ENCODE measurements around the gene SLC1A1. TPM values are rescaled to one million over a fixed set of nuclear protein-coding genes. Genes with fewer than 3 reads are reported as not detected.

Gene SLC1A1
- total RNA-seq, 1 donor from 2014 or later, result 0.59 TPM

GRCh38 chr9:4573176-4573575 lies 82.9 kb downstream of the SLC1A1 start:
- no peak for DNase-seq (ENCODE audit: low spot score)
- intact Hi-C loops (cut with DNase I), result no loop called here

GRCh38 chr9:4573634-4574389 lies 83.5 kb downstream of the SLC1A1 start:
- DNase-seq (ENCODE audit: low spot score), result no peak
- intact Hi-C loops (cut with DNase I), result no loop called here

GRCh38 chr9:4574657-4575243 lies 84.5 kb downstream of the SLC1A1 start:
- DNase-seq (ENCODE audit: low spot score), result no peak
- intact Hi-C loops (cut with DNase I), result no loop called here

GRCh38 chr9:4575997-4576396 lies 85.7 kb downstream of the SLC1A1 start:
- intact Hi-C loops (cut with DNase I), result no loop called here
- DNase-seq (ENCODE audit: low spot score), result no peak

GRCh38 chr9:4576448-4576847 lies 86.2 kb downstream of the SLC1A1 start:
- intact Hi-C loops (cut with DNase I), result no loop called here
- DNase-seq (ENCODE audit: low spot score), result no peak

GRCh38 chr9:4579001-4579400 lies 88.7 kb downstream of the SLC1A1 start:
- intact Hi-C loops (cut with DNase I), result no loop called here
- no peak for DNase-seq (ENCODE audit: low spot score)

- no peak for DNase-seq (ENCODE audit: low spot score)
- intact Hi-C loops (cut with DNase I), result no loop called here
Observed at GRCh38 chr9:4581035-4581760, 90.9 kb downstream of the SLC1A1 start.

GRCh38 chr9:4581861-4582565 lies 91.7 kb downstream of the SLC1A1 start:
- DNase-seq (ENCODE audit: low spot score), result no peak
- intact Hi-C loops (cut with DNase I), result no loop called here

- no peak for DNase-seq (ENCODE audit: low spot score)
- intact Hi-C loops (cut with DNase I), result no loop called here
Observed at GRCh38 chr9:4583001-4583400, 92.7 kb downstream of the SLC1A1 start.

- intact Hi-C loops (cut with DNase I), result no loop called here
Observed at GRCh38 chr9:4584636-4585035, 94.4 kb downstream of the SLC1A1 start.

GRCh38 chr9:4585135-4585534 lies 94.9 kb downstream of the SLC1A1 start:
- intact Hi-C loops (cut with DNase I), result no loop called here
- DNase-seq (ENCODE audit: low spot score), result no peak

More at GRCh38 chr9:4584636-4585035, 94.4 kb downstream of the SLC1A1 start:
- DNase-seq (ENCODE audit: low spot score), result no peak

- DNase-seq (ENCODE audit: low spot score), result no peak
- intact Hi-C loops (cut with DNase I), result no loop called here
Observed at GRCh38 chr9:4588721-4589120, 98.5 kb downstream of the SLC1A1 start.

- no peak for DNase-seq (ENCODE audit: low spot score)
- intact Hi-C loops (cut with DNase I), result no loop called here
Observed at GRCh38 chr9:4590430-4591122, 100.3 kb downstream of the SLC1A1 start.

- no peak for DNase-seq (ENCODE audit: low spot score)
- intact Hi-C loops (cut with DNase I), result no loop called here
Observed at GRCh38 chr9:4591123-4591500, 100.8 kb downstream of the SLC1A1 start.

GRCh38 chr9:4592295-4592694 lies 102.0 kb downstream of the SLC1A1 start:
- no peak for DNase-seq (ENCODE audit: low spot score)
- intact Hi-C loops (cut with DNase I), result no loop called here

GRCh38 chr9:4592886-4593285 lies 102.6 kb downstream of the SLC1A1 start:
- intact Hi-C loops (cut with DNase I), result no loop called here
- no peak for DNase-seq (ENCODE audit: low spot score)

- DNase-seq (ENCODE audit: low spot score), result no peak
- intact Hi-C loops (cut with DNase I), result no loop called here
Observed at GRCh38 chr9:4594545-4594944, 104.3 kb downstream of the SLC1A1 start.

- no peak for DNase-seq (ENCODE audit: low spot score)
- intact Hi-C loops (cut with DNase I), result no loop called here
Observed at GRCh38 chr9:4594994-4595393, 104.7 kb downstream of the SLC1A1 start.

- intact Hi-C loops (cut with DNase I), result no loop called here
- DNase-seq (ENCODE audit: low spot score), result no peak
Observed at GRCh38 chr9:4596165-4596922, 106.1 kb downstream of the SLC1A1 start.

Measured in cardiac septum (tissue), 1 donor.